ENCODE measurements around the gene ZNF385A. TPM values are rescaled to one million over a fixed set of nuclear protein-coding genes. Genes with fewer than 3 reads are reported as not detected.
A peak's percentile ranks its signal among the peaks of the same experiment; 100 is the strongest.

Gene ZNF385A
- total RNA-seq, 1 donor from 2014 or later, result 24.4 TPM

DNA sequence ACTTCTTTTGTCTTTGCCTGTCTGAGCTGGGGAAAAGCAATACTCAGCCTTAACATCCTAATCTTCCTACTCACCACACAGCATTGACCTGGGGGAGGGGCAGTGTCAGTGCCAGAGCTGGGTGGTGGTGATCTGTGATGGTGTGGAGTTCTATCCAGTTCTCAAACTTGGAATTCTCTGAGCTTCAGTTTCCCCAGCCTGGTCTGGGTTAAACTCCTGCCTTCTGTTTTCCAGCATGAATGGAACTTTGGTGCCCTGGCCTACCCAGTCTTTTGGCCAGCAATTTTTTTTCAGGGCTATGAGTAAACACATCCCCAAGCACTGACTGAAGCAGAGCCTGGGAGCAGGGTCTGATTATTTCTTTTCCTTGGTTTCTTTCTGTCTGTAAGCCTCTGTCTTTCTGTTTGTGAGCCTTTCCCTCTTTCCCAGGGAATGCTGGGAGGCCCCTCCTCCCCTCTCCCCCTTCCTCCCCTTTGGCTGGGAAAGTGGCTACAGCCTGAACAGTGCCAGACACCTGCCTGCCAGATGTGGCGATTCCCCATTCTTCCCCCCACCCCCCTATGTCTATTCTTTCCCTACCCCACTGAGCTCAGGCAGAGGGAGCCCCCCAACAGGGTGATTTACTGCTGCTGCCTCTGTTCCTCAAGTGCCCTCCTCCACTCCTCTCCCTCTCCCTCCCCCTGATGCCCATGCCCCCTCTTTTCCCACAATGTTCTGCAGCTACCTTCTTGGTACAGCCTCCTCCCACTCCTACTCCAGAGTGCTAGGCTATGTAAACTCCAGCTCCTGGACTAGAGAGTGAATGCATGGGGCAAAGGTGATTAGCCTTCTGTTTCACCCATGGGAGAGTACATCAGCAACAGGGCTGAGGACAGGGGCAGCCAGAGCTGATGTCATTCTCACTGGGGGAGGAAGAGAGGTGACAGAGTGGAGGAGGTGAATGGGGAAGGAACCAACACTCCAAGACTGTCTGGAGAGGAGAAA is 31.4 kb downstream of the ZNF385A start:
- H4K20me1 ChIP-seq (ENCODE audit: insufficient read depth, low read length), result no peaks in the 10 kb centered on the region
- Mint-ChIP-seq H3K36me3 (ENCODE audit: low read depth, unreplicated experiment) (peaks cover 7% of the 10 kb centered on the region), H3K27ac (ENCODE audit: unreplicated experiment) (peak overlapping the region; percentile 96), H3K4me3 (ENCODE audit: unreplicated experiment) (peak overlapping the region; percentile 69), H3K9me3 (ENCODE audit: unreplicated experiment) (no peaks in the 10 kb centered on the region), H3K4me1 (ENCODE audit: low read depth, unreplicated experiment) (peaks cover 50% of the 10 kb centered on the region), H3K27me3 (ENCODE audit: low read depth, unreplicated experiment) (no peaks in the 10 kb centered on the region)
- H3K27ac ChIP-seq (ENCODE audit: low read depth, low read length), result peak overlapping the region; percentile 73
- peak overlapping the region; percentile 73 for H3K9ac ChIP-seq (ENCODE audit: low read length)
- peaks cover 23% of the 10 kb centered on the region for H3K36me3 ChIP-seq (ENCODE audit: insufficient read depth, low read length)
- H2AFZ ChIP-seq (ENCODE audit: low read depth, low read length), result no peak overlapping the region
- H3K79me2 ChIP-seq (ENCODE audit: insufficient read depth, low read length), result no peaks in the 10 kb centered on the region
- DNase-seq (ENCODE audit: low read depth), result peak; percentile 51
- no peak overlapping the region for H3K4me3 ChIP-seq (ENCODE audit: insufficient read depth, low read depth, low read length)
- no peaks in the 10 kb centered on the region for H3K27me3 ChIP-seq (ENCODE audit: insufficient read depth, low read length)
- FAIRE-seq, result no peak
- H3K4me2 ChIP-seq (ENCODE audit: low read length), result peak overlapping the region; percentile 76
- H3K4me1 ChIP-seq (ENCODE audit: insufficient read depth, low read length), result peaks cover 33% of the 10 kb centered on the region
- TF ChIP-seq EZH2 (IDR thresholded peaks at IDR 0.05; ENCODE audit: insufficient read depth, low read length), result no peak
- TF ChIP-seq, protein P1, sequence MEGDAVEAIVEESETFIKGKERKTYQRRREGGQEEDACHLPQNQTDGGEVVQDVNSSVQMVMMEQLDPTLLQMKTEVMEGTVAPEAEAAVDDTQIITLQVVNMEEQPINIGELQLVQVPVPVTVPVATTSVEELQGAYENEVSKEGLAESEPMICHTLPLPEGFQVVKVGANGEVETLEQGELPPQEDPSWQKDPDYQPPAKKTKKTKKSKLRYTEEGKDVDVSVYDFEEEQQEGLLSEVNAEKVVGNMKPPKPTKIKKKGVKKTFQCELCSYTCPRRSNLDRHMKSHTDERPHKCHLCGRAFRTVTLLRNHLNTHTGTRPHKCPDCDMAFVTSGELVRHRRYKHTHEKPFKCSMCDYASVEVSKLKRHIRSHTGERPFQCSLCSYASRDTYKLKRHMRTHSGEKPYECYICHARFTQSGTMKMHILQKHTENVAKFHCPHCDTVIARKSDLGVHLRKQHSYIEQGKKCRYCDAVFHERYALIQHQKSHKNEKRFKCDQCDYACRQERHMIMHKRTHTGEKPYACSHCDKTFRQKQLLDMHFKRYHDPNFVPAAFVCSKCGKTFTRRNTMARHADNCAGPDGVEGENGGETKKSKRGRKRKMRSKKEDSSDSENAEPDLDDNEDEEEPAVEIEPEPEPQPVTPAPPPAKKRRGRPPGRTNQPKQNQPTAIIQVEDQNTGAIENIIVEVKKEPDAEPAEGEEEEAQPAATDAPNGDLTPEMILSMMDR (IDR thresholded peaks at IDR 0.05; ENCODE audit: insufficient read depth, low read depth, low read length), result no peak
- H3K9me3 ChIP-seq (ENCODE audit: insufficient read depth, low read depth, low read length), result no peaks in the 10 kb centered on the region

DNA sequence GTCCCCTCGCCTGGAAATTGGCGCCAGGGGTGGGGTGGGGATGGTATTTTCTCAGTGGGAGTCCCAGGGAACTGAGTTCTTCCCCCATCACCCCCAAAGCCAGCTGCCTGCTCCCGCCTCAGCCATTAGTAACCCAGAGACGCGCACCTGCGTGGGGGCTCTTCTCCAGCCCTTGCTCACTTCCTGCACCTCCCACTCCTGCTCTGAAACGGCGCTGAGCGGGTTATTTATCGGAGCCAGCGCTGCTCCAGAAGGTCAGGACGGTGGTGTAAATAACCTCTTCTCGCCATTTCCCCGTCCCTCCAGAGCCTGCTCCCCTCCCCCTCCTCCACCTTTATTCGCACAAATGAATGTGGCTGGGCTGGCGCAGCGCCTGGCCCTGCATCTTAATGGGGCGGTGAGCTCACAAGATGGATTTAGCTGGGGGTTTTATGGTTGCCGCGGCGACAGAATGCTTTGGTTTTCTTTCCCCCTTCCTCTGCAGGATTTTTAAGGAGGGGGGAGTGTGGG is 32.5 kb downstream of the ZNF385A start:
- Histone ChIP-seq H3K27me3 (ENCODE audit: insufficient read depth, low read length) (no peaks in the 10 kb centered on the region), H3K4me2 (ENCODE audit: low read length) (peak overlapping the region; percentile 76), H3K27ac (ENCODE audit: low read depth, low read length) (peak overlapping the region; percentile 73), H3K4me1 (ENCODE audit: insufficient read depth, low read length) (peaks cover 26% of the 10 kb centered on the region), H3K4me3 (ENCODE audit: insufficient read depth, low read depth, low read length) (peak overlapping the region; percentile 21), H4K20me1 (ENCODE audit: insufficient read depth, low read length) (no peaks in the 10 kb centered on the region), H3K79me2 (ENCODE audit: insufficient read depth, low read length) (no peaks in the 10 kb centered on the region), H3K9ac (ENCODE audit: low read length) (peak overlapping the region; percentile 73), H3K36me3 (ENCODE audit: insufficient read depth, low read length) (peaks cover 34% of the 10 kb centered on the region), H2AFZ (ENCODE audit: low read depth, low read length) (no peak overlapping the region), H3K9me3 (ENCODE audit: insufficient read depth, low read depth, low read length) (no peaks in the 10 kb centered on the region)
- Mint-ChIP-seq H3K4me1 (ENCODE audit: low read depth, unreplicated experiment) (peaks cover 50% of the 10 kb centered on the region), H3K36me3 (ENCODE audit: low read depth, unreplicated experiment) (peaks cover 14% of the 10 kb centered on the region), H3K4me3 (ENCODE audit: unreplicated experiment) (peak overlapping the region; percentile 69), H3K27ac (ENCODE audit: unreplicated experiment) (peak overlapping the region; percentile 96), H3K27me3 (ENCODE audit: low read depth, unreplicated experiment) (no peaks in the 10 kb centered on the region), H3K9me3 (ENCODE audit: unreplicated experiment) (no peaks in the 10 kb centered on the region)
- DNase-seq (ENCODE audit: low read depth) (peak; percentile 81), FAIRE-seq (no peak)
- TF ChIP-seq, protein P1 (IDR thresholded peaks at IDR 0.05; ENCODE audit: insufficient read depth, low read depth, low read length), result no peak
- TF ChIP-seq EZH2 (IDR thresholded peaks at IDR 0.05; ENCODE audit: insufficient read depth, low read length), result no peak
